ENCODE measurements around the gene UGT1A6. TPM values are rescaled to one million over a fixed set of nuclear protein-coding genes. Genes with fewer than 3 reads are reported as not detected.

UGT1A6 gene
- total RNA-seq, 1 donor from 2014 or later: not detected

Other genes with a start within 250 kb of the UGT1A6 start
- gene USP40, start 126.1 kb upstream of the UGT1A6 start, total RNA-seq: 17.2 TPM
- not detected for gene UGT1A8, start 75.3 kb upstream of the UGT1A6 start, total RNA-seq
- gene UGT1A10, start 56.4 kb upstream of the UGT1A6 start, total RNA-seq: not detected
- gene UGT1A9, start 21.0 kb upstream of the UGT1A6 start, total RNA-seq: not detected
- not detected for gene UGT1A7, start 11.0 kb upstream of the UGT1A6 start, total RNA-seq
- not detected for gene UGT1A5, start 20.0 kb downstream of the UGT1A6 start, total RNA-seq
- not detected for gene UGT1A4, start 25.8 kb downstream of the UGT1A6 start, total RNA-seq
- not detected for gene UGT1A3, start 36.2 kb downstream of the UGT1A6 start, total RNA-seq
- gene UGT1A1, start 67.4 kb downstream of the UGT1A6 start, total RNA-seq: not detected
- not detected for gene MROH2A, start 85.4 kb downstream of the UGT1A6 start, total RNA-seq
- gene HJURP, start 161.6 kb downstream of the UGT1A6 start, total RNA-seq: 0.41 TPM
- gene TRPM8, start 224.5 kb downstream of the UGT1A6 start, total RNA-seq: not detected

Data from Right ventricle myocardium inferior (tissue), 1 donor.